Astrocyte (in vitro differentiated cells and primary cell): Measurements from ENCODE around the gene FKBP10. TPM values are rescaled to one million over a fixed set of nuclear protein-coding genes. Genes with fewer than 3 reads are reported as not detected.
A peak's percentile ranks its signal among the peaks of the same experiment; 100 is the strongest.
"Not testable (repeated sequence)": the region's sequence is repeated elsewhere in the genome, so short reads cannot be mapped to it uniquely, and the experiment has no call there.

Experiments
- DNase-seq: peaks from one replicate; pipeline ENCODE4 v3.0.0-alpha.2; 2010; ENCODE audit warnings: low read depth
- FAIRE-seq: peaks from 2 replicates; lab custom pipeline; 2011; peaks lifted over from hg19 to GRCh38; lab: Jason Lieb, UNC
- H2AFZ ChIP-seq: 2 replicates; pipeline ENCODE4 v1.6.0; 2012; ENCODE audit warnings: low read depth, low read length, inconsistent platforms
- H3K27ac ChIP-seq: 2 replicates; pipeline ENCODE4 v1.5.1; 2011; ENCODE audit warnings: low read depth, low read length, inconsistent platforms
- H3K27me3 ChIP-seq: 2 replicates; pipeline ENCODE4 v1.6.0; 2011; ENCODE audit warnings: low read length, inconsistent platforms; ENCODE audit not compliant: insufficient read depth
- H3K36me3 ChIP-seq: 2 replicates; pipeline ENCODE4 v1.5.1; 2011; ENCODE audit warnings: low read length, inconsistent platforms; ENCODE audit not compliant: insufficient read depth
- H3K4me1 ChIP-seq: 2 replicates; pipeline ENCODE4 v1.5.1; 2011; ENCODE audit warnings: low read length, inconsistent platforms; ENCODE audit not compliant: insufficient read depth
- H3K4me2 ChIP-seq: 2 replicates; pipeline ENCODE4 v1.6.0; 2012; ENCODE audit warnings: low read length, inconsistent platforms
- H3K4me3 ChIP-seq: 2 replicates; pipeline ENCODE4 v1.5.1; 2011; ENCODE audit warnings: low read depth, mild to moderate bottlenecking, low read length, inconsistent platforms; ENCODE audit not compliant: insufficient read depth
- H3K79me2 ChIP-seq: 2 replicates; pipeline ENCODE4 v1.6.0; 2012; ENCODE audit warnings: mild to moderate bottlenecking, low read length, inconsistent platforms; ENCODE audit not compliant: insufficient read depth
- H3K9ac ChIP-seq: 2 replicates; pipeline ENCODE4 v1.6.0; 2012; ENCODE audit warnings: mild to moderate bottlenecking, low read length, inconsistent platforms
- H3K9me3 ChIP-seq: 2 replicates; pipeline ENCODE4 v1.5.1; 2012; ENCODE audit warnings: low read depth, mild to moderate bottlenecking, low read length, inconsistent platforms; ENCODE audit not compliant: insufficient read depth
- H4K20me1 ChIP-seq: 2 replicates; pipeline ENCODE4 v1.6.0; 2012; ENCODE audit warnings: low read length, inconsistent platforms; ENCODE audit not compliant: insufficient read depth
- H3K27ac Mint-ChIP-seq: one replicate; pipeline ENCODE4 v1.8.0; 2021; ENCODE audit warnings: mild to moderate bottlenecking, mixed read lengths; ENCODE audit not compliant: unreplicated experiment
- H3K27me3 Mint-ChIP-seq: one replicate; pipeline ENCODE4 v1.8.0; 2021; ENCODE audit warnings: low read depth, mixed read lengths; ENCODE audit not compliant: unreplicated experiment
- H3K36me3 Mint-ChIP-seq: one replicate; pipeline ENCODE4 v1.8.0; 2021; ENCODE audit warnings: low read depth, mixed read lengths; ENCODE audit not compliant: unreplicated experiment
- H3K4me1 Mint-ChIP-seq: one replicate; pipeline ENCODE4 v1.8.0; 2021; ENCODE audit warnings: low read depth, mixed read lengths; ENCODE audit not compliant: unreplicated experiment
- H3K4me3 Mint-ChIP-seq: one replicate; pipeline ENCODE4 v1.8.0; 2021; ENCODE audit warnings: mild to moderate bottlenecking, moderate library complexity, mixed read lengths; ENCODE audit not compliant: unreplicated experiment
- H3K9me3 Mint-ChIP-seq: one replicate; pipeline ENCODE4 v1.8.0; 2021; ENCODE audit warnings: mild to moderate bottlenecking, mixed read lengths; ENCODE audit not compliant: unreplicated experiment
- EZH2 ChIP-seq: IDR thresholded peaks from 2 replicates; pipeline ENCODE4 v1.6.1; 2012; ENCODE audit warnings: mild to moderate bottlenecking, low read length, inconsistent platforms; ENCODE audit not compliant: insufficient read depth
- total RNA-seq: library from RNA; stranded (reverse); gene quantifications from 2 replicates; pipeline ENCODE4 v1.2.1, GENCODE V29; 2021
- TF ChIP-seq, protein P1 (sequence below): IDR thresholded peaks from 2 replicates; pipeline ENCODE4 v1.5.1; 2011; ENCODE audit warnings: low read depth, mild to moderate bottlenecking, inconsistent platforms, low read length, moderate library complexity; ENCODE audit not compliant: insufficient read depth

The FKBP10 gene
- total RNA-seq, 1 donor from 2014 or later: 446 TPM

DNA sequence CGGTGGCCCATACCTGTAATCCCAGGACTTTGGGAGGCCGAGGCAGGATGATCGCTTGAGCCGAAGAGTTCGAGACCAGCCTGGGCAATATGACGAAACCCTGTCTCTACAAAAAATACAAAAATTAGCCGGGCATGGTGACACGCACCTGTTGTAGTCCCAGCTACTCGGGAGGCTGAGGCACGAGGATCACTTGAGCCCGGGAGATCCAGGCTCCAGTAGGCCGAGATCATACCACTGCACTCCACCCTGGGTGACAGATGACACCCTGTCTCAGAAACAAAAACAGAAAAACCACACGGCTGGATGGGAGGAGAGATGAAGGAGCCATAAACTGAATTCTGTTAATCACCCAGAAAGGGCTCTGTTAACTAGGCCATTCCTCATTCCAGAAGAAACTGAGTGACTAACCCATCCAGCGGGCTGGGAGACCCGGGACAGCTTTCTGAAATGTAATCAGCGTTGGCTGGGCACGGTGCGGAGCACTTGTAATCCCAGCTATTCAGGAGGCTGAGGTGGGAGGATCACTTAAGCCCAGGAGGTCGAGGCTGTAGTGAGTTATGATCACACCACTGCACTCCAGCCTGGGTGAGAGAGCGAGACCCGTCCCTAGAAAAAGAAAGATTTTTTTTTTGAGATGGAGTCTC is 23.9 kb downstream of the FKBP10 start:
- peaks cover 17% of the 10 kb centered on the region for H3K79me2 ChIP-seq
- H3K27me3 ChIP-seq: no peaks in the 10 kb centered on the region
- H3K4me1 Mint-ChIP-seq: peaks cover 3% of the 10 kb centered on the region
- DNase-seq: no peak
- peaks cover 3% of the 10 kb centered on the region for H3K27me3 Mint-ChIP-seq
- no peak overlapping the region for H3K27ac Mint-ChIP-seq
- no peak overlapping the region for H3K27ac ChIP-seq
- peak overlapping the region; percentile 93 for H2AFZ ChIP-seq
- no peak for TF ChIP-seq EZH2
- TF ChIP-seq, protein P1, sequence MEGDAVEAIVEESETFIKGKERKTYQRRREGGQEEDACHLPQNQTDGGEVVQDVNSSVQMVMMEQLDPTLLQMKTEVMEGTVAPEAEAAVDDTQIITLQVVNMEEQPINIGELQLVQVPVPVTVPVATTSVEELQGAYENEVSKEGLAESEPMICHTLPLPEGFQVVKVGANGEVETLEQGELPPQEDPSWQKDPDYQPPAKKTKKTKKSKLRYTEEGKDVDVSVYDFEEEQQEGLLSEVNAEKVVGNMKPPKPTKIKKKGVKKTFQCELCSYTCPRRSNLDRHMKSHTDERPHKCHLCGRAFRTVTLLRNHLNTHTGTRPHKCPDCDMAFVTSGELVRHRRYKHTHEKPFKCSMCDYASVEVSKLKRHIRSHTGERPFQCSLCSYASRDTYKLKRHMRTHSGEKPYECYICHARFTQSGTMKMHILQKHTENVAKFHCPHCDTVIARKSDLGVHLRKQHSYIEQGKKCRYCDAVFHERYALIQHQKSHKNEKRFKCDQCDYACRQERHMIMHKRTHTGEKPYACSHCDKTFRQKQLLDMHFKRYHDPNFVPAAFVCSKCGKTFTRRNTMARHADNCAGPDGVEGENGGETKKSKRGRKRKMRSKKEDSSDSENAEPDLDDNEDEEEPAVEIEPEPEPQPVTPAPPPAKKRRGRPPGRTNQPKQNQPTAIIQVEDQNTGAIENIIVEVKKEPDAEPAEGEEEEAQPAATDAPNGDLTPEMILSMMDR: no peak
- peak overlapping the region; percentile 66 for H3K4me3 ChIP-seq
- H3K4me3 Mint-ChIP-seq: peak overlapping the region; percentile 86
- peak overlapping the region; percentile 88 for H3K4me2 ChIP-seq
- no peak for FAIRE-seq
- peaks cover 7% of the 10 kb centered on the region for H3K4me1 ChIP-seq
- H3K9ac ChIP-seq: peak overlapping the region; percentile 80
- H3K36me3 Mint-ChIP-seq: peaks cover 3% of the 10 kb centered on the region
- H4K20me1 ChIP-seq: peaks cover 11% of the 10 kb centered on the region
- peaks cover 3% of the 10 kb centered on the region for H3K36me3 ChIP-seq
- H3K9me3 ChIP-seq: no peaks in the 10 kb centered on the region
- H3K9me3 Mint-ChIP-seq: no peaks in the 10 kb centered on the region

DNA sequence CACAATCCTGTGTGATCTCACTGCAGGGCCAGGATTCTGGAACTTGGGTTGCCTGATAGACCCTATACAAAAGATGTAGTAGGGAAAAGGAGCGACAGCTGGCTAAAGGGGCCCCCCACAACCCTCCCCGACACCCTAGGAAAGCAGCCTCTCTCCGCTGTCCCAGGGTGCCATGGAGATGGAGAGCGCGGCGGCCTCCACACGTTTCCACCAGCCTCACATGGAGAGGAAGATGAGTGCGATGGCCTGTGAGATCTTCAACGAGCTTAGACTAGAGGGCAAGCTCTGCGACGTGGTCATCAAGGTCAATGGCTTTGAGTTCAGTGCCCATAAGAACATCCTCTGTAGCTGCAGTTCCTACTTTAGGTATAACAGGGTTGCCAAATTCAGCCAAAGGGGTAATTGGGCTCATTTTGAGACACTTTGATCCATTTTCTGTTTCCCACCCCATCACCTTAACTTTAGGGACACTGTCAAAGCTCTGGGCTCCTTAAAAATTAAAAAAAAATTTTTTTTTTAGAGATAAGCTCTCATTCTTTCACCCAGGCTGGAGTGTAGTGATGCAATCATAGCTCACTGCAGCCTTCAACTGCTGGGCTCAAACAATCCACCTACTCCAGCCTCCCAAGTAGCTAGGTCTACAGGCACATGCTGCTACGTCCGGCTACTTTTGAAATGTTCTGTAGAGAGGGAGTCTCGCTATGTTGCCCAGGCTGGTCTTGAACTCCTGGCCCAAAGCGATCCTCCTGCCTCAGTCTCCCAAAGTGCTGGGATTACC is 25.1 kb downstream of the FKBP10 start, which contains the start of gene KLHL10:
KLHL10 (plus strand) TSS at position 65 of the 778 bp plus-strand sequence; CDS start at position 173, 108 bp downstream.
- Histone ChIP-seq H3K27me3 (no peaks in the 10 kb centered on the region), H3K4me2 (peak within 1 kb of the TSS; percentile 88), H3K36me3 (no peaks in the 10 kb centered on the region), H2AFZ (peak within 1 kb of the TSS; percentile 93), H3K4me1 (peaks cover 7% of the 10 kb centered on the region), H3K9ac (peak within 1 kb of the TSS; percentile 80), H4K20me1 (peaks cover 11% of the 10 kb centered on the region), H3K79me2 (peaks cover 17% of the 10 kb centered on the region), H3K27ac (no peak within 1 kb of the TSS), H3K9me3 (no peaks in the 10 kb centered on the region), H3K4me3 (no peak within 1 kb of the TSS)
- H3K27ac Mint-ChIP-seq: no peak within 1 kb of the TSS
- peaks cover 3% of the 10 kb centered on the region for H3K36me3 Mint-ChIP-seq
- TF ChIP-seq, protein P1: no peak
- FAIRE-seq: no peak
- DNase-seq: no peak
- H3K4me1 Mint-ChIP-seq: peaks cover 3% of the 10 kb centered on the region
- H3K4me3 Mint-ChIP-seq: peak within 1 kb of the TSS; percentile 86
- H3K27me3 Mint-ChIP-seq: peaks cover 5% of the 10 kb centered on the region
- H3K9me3 Mint-ChIP-seq: no peaks in the 10 kb centered on the region

DNA sequence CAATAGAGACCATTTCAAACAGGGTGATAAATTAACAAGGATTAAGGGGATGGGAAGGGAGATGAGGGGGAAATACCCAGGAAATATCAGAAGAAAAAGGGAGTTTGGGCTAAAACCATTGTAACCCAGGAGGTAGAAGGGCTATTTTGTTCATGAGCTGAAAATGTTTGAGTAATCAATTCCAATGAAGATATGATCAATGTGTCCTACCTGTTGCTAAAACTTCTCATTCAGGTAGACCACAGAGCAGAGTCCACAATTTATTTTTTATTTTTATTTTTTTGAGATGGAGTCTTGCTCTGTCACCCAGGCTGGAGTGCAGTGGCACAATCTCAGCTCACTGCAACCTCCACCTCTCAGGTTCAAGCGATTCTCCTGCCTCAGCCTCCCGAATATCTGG is 26.6 kb downstream of the FKBP10 start:
- DNase-seq, H3K9ac ChIP-seq, H3K27me3 ChIP-seq, H3K27ac Mint-ChIP-seq, H3K9me3 ChIP-seq, H3K36me3 Mint-ChIP-seq, H3K4me2 ChIP-seq, H3K27ac ChIP-seq, H4K20me1 ChIP-seq, H2AFZ ChIP-seq, H3K36me3 ChIP-seq, H3K4me3 Mint-ChIP-seq, H3K4me1 Mint-ChIP-seq, H3K27me3 Mint-ChIP-seq, H3K4me1 ChIP-seq, H3K9me3 Mint-ChIP-seq, H3K4me3 ChIP-seq, FAIRE-seq: not testable (repeated sequence)
- peaks cover 14% of the 10 kb centered on the region for H3K79me2 ChIP-seq

DNA sequence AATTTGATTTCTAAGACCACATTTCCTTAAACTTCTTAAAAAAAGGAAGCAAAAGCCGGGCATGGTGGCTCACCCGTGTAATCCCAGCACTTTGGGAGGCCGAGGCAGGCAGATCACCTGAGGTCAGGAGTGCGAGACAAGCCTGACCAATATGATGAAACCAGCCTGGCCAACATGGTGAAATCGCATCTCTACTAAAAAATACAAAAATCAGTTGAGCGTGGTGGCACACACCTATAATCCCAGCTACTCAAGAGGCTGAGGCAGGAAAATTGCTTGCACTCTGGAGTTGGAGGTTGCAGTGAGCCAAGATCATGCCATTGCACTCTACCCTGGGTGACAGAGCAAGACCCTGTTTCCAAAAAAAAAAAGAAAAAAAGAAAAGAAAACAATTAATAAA is 28.0 kb downstream of the FKBP10 start:
- H3K9me3 ChIP-seq, FAIRE-seq, H3K27ac Mint-ChIP-seq, H3K27me3 ChIP-seq, H3K4me1 Mint-ChIP-seq, H3K79me2 ChIP-seq, H3K27ac ChIP-seq, H3K4me1 ChIP-seq, DNase-seq, H4K20me1 ChIP-seq, H3K36me3 ChIP-seq, H3K27me3 Mint-ChIP-seq, H3K36me3 Mint-ChIP-seq, H2AFZ ChIP-seq, H3K4me2 ChIP-seq, H3K9me3 Mint-ChIP-seq, H3K4me3 ChIP-seq, H3K9ac ChIP-seq, H3K4me3 Mint-ChIP-seq: not testable (repeated sequence)
